Breast epithelium (tissue), 4 donors: ENCODE results near the gene FBXL22. TPM values are rescaled to one million over a fixed set of nuclear protein-coding genes. Genes with fewer than 3 reads are reported as not detected.

Experiments
- DNase-seq, 2 donors: peaks; one replicate each; pipeline ENCODE4 v3.0.0-alpha.2; 2019; ENCODE audit warnings: low spot score in 2 of 2
- H3K27ac ChIP-seq, 2 donors: fragments of 200-600 bp; sonication (generic) in 1 of 2; one replicate each; pipeline ENCODE4 v1.5.1; 2016 to 2019; ENCODE audit warnings: mild to moderate bottlenecking in 1 of 2
- H3K27me3 ChIP-seq, 2 donors: fragments of 200-600 bp; sonication (generic) in 1 of 2; one replicate each; pipeline versions ENCODE4 v1.5.1 to v1.6.0; 2017 to 2019; ENCODE audit warnings: control low read depth in 1 of 2, mild to moderate bottlenecking in 1 of 2
- H3K36me3 ChIP-seq: fragments of 200-600 bp; one replicate; pipeline ENCODE4 v1.5.1; 2019
- H3K4me1 ChIP-seq, 2 donors: fragments of 200-600 bp; sonication (generic); one replicate each; pipeline ENCODE4 v1.5.1; 2016 to 2019; ENCODE audit warnings: control low read depth in 1 of 2
- H3K4me3 ChIP-seq, 3 donors: fragments of 200-600 bp; sonication (generic); 1 replicate in 2 of 3; 2 replicates in 1 of 3; pipeline ENCODE4 v1.5.1; 2016 to 2019; ENCODE audit warnings: mild to moderate bottlenecking in 3 of 3, moderate library complexity in 2 of 3
- H3K9me3 ChIP-seq, 2 donors: fragments of 200-600 bp; sonication (generic) in 1 of 2; one replicate each; pipeline ENCODE4 v1.5.1; 2016 to 2019; ENCODE audit warnings: control low read depth in 1 of 2
- CTCF ChIP-seq, 3 donors: fragments of 450-650 bp; IDR thresholded peaks; one replicate each; pipeline ENCODE4 v1.5.1; 2016 to 2017; ENCODE audit warnings: antibody characterized with exemption in 3 of 3, mild to moderate bottlenecking in 3 of 3, moderate library complexity in 3 of 3
- POLR2A ChIP-seq: fragments of 450-650 bp; IDR thresholded peaks from one replicate; pipeline ENCODE4 v1.6.1; 2016; ENCODE audit warnings: antibody characterized with exemption, mild to moderate bottlenecking, moderate library complexity
- POLR2AphosphoS5 ChIP-seq, 3 donors: sonication (generic); formaldehyde crosslinking; IDR thresholded peaks; one replicate each; pipeline ENCODE4 v1.6.1; 2017; ENCODE audit warnings: antibody characterized with exemption in 3 of 3
- intact Hi-C: fragments of 100-400 bp; cut with DNase I; formaldehyde crosslinking; loops from one replicate; pipeline ENCODE4 v1.15.1; 2023; ENCODE audit warnings: low total_unique reads
- total RNA-seq, 3 donors: library from RNA; depleted of rRNA; stranded (reverse); fragments of >200 nt; gene quantifications; one replicate each; pipeline ENCODE4 v1.1.0, GENCODE V29; 2016

The FBXL22 gene
- total RNA-seq, 3 donors from 2014 or later = 0.64 to 3.5 (median 2.0) TPM

GRCh38 chr15:63565536-63566186 is 31.5 kb upstream of the FBXL22 start:
- H3K36me3 ChIP-seq = no peaks in the 10 kb centered on the region
- TF ChIP-seq POLR2A = no peak
- TF ChIP-seq POLR2AphosphoS5 (IDR thresholded peaks at IDR 0.05) = no peak
- TF ChIP-seq CTCF (IDR thresholded peaks at IDR 0.05) = no peak
- no peaks in the 10 kb centered on the region for H3K4me1 ChIP-seq
- no peaks in the 10 kb centered on the region for H3K27me3 ChIP-seq
- intact Hi-C loops = no loop called here
- H3K4me3 ChIP-seq = no peak overlapping the region
- H3K27ac ChIP-seq = no peak overlapping the region
- H3K9me3 ChIP-seq = no peaks in the 10 kb centered on the region
- DNase-seq = no peak

GRCh38 chr15:63572749-63573464 is 24.3 kb upstream of the FBXL22 start:
- H3K4me1 ChIP-seq = no peaks in the 10 kb centered on the region
- intact Hi-C loops = no loop called here
- H3K9me3 ChIP-seq = no peaks in the 10 kb centered on the region
- no peak overlapping the region for H3K4me3 ChIP-seq
- peaks cover 5% of the 10 kb centered on the region for H3K36me3 ChIP-seq
- no peaks in the 10 kb centered on the region for H3K27me3 ChIP-seq
- H3K27ac ChIP-seq = no peak overlapping the region
- no peak for DNase-seq
- no peak for TF ChIP-seq POLR2A
- TF ChIP-seq POLR2AphosphoS5 (IDR thresholded peaks at IDR 0.05) = no peak
- TF ChIP-seq CTCF (IDR thresholded peaks at IDR 0.05) = no peak

- no peaks in the 10 kb centered on the region for H3K27me3 ChIP-seq
- TF ChIP-seq CTCF (IDR thresholded peaks at IDR 0.05) (no peak), POLR2AphosphoS5 (IDR thresholded peaks at IDR 0.05) (no peak), POLR2A (no peak)
- peaks cover 5% of the 10 kb centered on the region for H3K36me3 ChIP-seq
- intact Hi-C loops = no loop called here
- no peak overlapping the region for H3K4me3 ChIP-seq
- DNase-seq = no peak
- H3K4me1 ChIP-seq = no peaks in the 10 kb centered on the region
- no peak overlapping the region for H3K27ac ChIP-seq
- no peaks in the 10 kb centered on the region for H3K9me3 ChIP-seq
Observed at GRCh38 chr15:63573533-63573932, 23.7 kb upstream of the FBXL22 start.

- TF ChIP-seq CTCF (IDR thresholded peaks at IDR 0.05) (no peak), POLR2A (no peak), POLR2AphosphoS5 (IDR thresholded peaks at IDR 0.05) (no peak)
- intact Hi-C loops = no loop called here
- H3K9me3 ChIP-seq = no peaks in the 10 kb centered on the region
- no peaks in the 10 kb centered on the region for H3K4me1 ChIP-seq
- no peak for DNase-seq
- H3K4me3 ChIP-seq = no peak overlapping the region
- H3K36me3 ChIP-seq = peaks cover 5% of the 10 kb centered on the region
- no peaks in the 10 kb centered on the region for H3K27me3 ChIP-seq
- H3K27ac ChIP-seq = no peak overlapping the region
Observed at GRCh38 chr15:63575312-63575711, 21.9 kb upstream of the FBXL22 start.

GRCh38 chr15:63576441-63576840 is 20.7 kb upstream of the FBXL22 start:
- H3K4me3 ChIP-seq = no peak overlapping the region
- H3K4me1 ChIP-seq = no peaks in the 10 kb centered on the region
- H3K27ac ChIP-seq = no peak overlapping the region
- no peaks in the 10 kb centered on the region for H3K27me3 ChIP-seq
- TF ChIP-seq POLR2AphosphoS5 (IDR thresholded peaks at IDR 0.05) = no peak
- no peak for TF ChIP-seq POLR2A
- no peak for TF ChIP-seq CTCF (IDR thresholded peaks at IDR 0.05)
- H3K36me3 ChIP-seq = peaks cover 5% of the 10 kb centered on the region
- DNase-seq = no peak
- H3K9me3 ChIP-seq = no peaks in the 10 kb centered on the region
- intact Hi-C loops = no loop called here
